Fibroblast of lung (primary cell): ENCODE measurements around the gene SNRPA. TPM values are rescaled to one million over a fixed set of nuclear protein-coding genes. Genes with fewer than 3 reads are reported as not detected.

Experiments used
- DNase-seq, 2 donors: peaks; one replicate each; pipeline versions ENCODE4 v3.0.0 to v3.0.0-alpha.2; 2010; ENCODE audit warnings: low read depth in 2 of 2
- H2AFZ ChIP-seq: 2 replicates; pipeline ENCODE4 v1.5.1; 2012; ENCODE audit warnings: low read length, control low read depth, inconsistent platforms
- H3K27ac ChIP-seq: 2 replicates; pipeline ENCODE4 v1.5.1; 2011; ENCODE audit warnings: low read length, control low read depth; ENCODE audit not compliant: insufficient read depth
- H3K27me3 ChIP-seq: 2 replicates; pipeline ENCODE4 v1.5.1; 2011; ENCODE audit warnings: mild to moderate bottlenecking, low read length; ENCODE audit not compliant: control insufficient read depth, insufficient read depth
- H3K36me3 ChIP-seq: 2 replicates; pipeline ENCODE4 v1.5.1; 2011; ENCODE audit warnings: low read length; ENCODE audit not compliant: control insufficient read depth, insufficient read depth
- H3K4me1 ChIP-seq: 2 replicates; pipeline ENCODE4 v1.5.1; 2011; ENCODE audit warnings: low read length; ENCODE audit not compliant: control insufficient read depth, insufficient read depth; ENCODE audit errors: extremely low read depth
- H3K4me2 ChIP-seq: 2 replicates; pipeline ENCODE4 v1.5.1; 2011; ENCODE audit warnings: low read length, control low read depth; ENCODE audit not compliant: insufficient read depth; ENCODE audit errors: extremely low read depth
- H3K4me3 ChIP-seq, 4 experiments: fragments of 200-600 bp in 1 of 4; sonication (generic) in 1 of 4; replicated peaks in 1 of 4; 2 replicates each; pipeline ENCODE4 v1.5.1; 2011 to 2016; ENCODE audit warnings: low read length in 4 of 4, low read depth in 3 of 4, mild to moderate bottlenecking in 3 of 4, control low read depth in 2 of 4, inconsistent platforms in 1 of 4, mixed read lengths in 1 of 4; ENCODE audit not compliant: insufficient read depth in 1 of 4; ENCODE audit errors: control extremely low read depth in 1 of 4
- H3K79me2 ChIP-seq: 2 replicates; pipeline ENCODE4 v1.5.1; 2012; ENCODE audit warnings: mild to moderate bottlenecking, low read length, inconsistent platforms; ENCODE audit not compliant: control insufficient read depth, insufficient read depth
- H3K9ac ChIP-seq: 2 replicates; pipeline ENCODE4 v1.5.1; 2011; ENCODE audit warnings: mild to moderate bottlenecking, low read length, control low read depth; ENCODE audit not compliant: insufficient read depth
- H3K9me3 ChIP-seq: 2 replicates; pipeline ENCODE4 v1.5.1; 2012; ENCODE audit warnings: low read depth, low read length; ENCODE audit not compliant: control insufficient read depth, insufficient read depth
- H4K20me1 ChIP-seq: 2 replicates; pipeline ENCODE4 v1.5.1; 2011; ENCODE audit warnings: low read length; ENCODE audit not compliant: control insufficient read depth, insufficient read depth; ENCODE audit errors: extremely low read depth
- EZH2 ChIP-seq: IDR thresholded peaks from 2 replicates; pipeline ENCODE4 v1.5.1; 2012; ENCODE audit warnings: low read length, control low read depth, mild to moderate bottlenecking; ENCODE audit errors: missing control alignments
- polyA plus RNA-seq, 2 donors: library from polyadenylated mRNA; depleted of rRNA in 1 of 2; stranded (reverse) in 1 of 2; unstranded in 1 of 2; fragments of >200 nt; gene quantifications; 2 replicates each; pipeline ENCODE4 v1.2.1, GENCODE V29; 2011 to 2012; ENCODE audit warnings: missing spikeins in 1 of 2
- total RNA-seq: library from RNA; depleted of rRNA; stranded (reverse); fragments of >200 nt; gene quantifications from 2 replicates; pipeline ENCODE4 v1.2.1, GENCODE V29; 2014
- TF ChIP-seq, protein P1 (sequence below), 2 donors: IDR thresholded peaks in 1 of 2; conservative IDR thresholded peaks in 1 of 2; 1 replicate in 1 of 2; 2 replicates in 1 of 2; pipeline ENCODE4 v1.5.1; 2011 to 2012; ENCODE audit warnings: low read length in 2 of 2, control low read depth in 1 of 2, inconsistent platforms in 1 of 2, low read depth in 1 of 2, mild to moderate bottlenecking in 1 of 2

Gene SNRPA
- total and polyA plus RNA-seq, 2 donors (not counting 1 experiment from before 2014, with no cell fraction given): 41.9 to 74.4 TPM

DNA sequence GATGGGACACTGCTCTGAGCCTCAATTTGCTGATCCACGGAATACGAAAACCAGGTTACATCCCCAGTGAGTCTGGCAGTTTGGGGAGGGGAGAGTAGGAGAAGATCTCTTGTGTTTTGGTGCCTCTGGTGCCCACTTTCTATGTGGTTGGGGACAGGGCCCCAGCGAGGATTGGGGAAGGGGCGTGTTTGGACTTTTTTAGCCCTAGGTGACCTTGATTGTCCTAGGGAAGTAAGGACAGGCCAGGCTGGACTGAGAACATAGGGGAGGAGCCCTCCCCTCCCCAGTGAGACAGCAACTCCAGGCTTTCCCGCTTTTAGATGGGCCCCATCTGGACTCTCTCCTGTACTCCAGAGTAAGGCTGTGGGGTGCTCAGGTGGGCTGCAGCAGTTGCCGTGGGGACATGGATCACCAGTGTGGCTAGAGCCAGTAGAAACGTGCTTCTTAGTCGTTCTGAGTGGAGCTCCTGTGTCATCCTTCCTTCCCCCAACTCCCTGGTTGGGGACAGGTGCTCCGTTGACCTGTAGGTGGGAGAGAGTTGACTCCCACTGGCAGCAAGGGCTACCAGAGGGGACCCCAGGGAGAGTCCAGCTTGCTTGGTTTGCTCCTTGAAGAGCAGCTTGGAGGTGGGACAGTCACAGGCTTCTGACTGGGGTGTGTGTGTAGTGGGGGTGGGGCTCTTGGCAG, 52.3 kb downstream of the SNRPA start:
- Histone ChIP-seq H3K4me1 (peaks cover 46% of the 10 kb centered on the region), H3K79me2 (peaks cover 86% of the 10 kb centered on the region), H4K20me1 (peaks cover 4% of the 10 kb centered on the region), H3K9me3 (no peaks in the 10 kb centered on the region), H3K4me2 (peak overlapping the region; percentile 77), H3K9ac (no peak overlapping the region), H3K27ac (peak overlapping the region; percentile 62), H2AFZ (no peak overlapping the region), H3K27me3 (no peaks in the 10 kb centered on the region), H3K4me3 (peak overlapping the region in 2 of 4 experiments; percentile 14 to 83), H3K36me3 (peaks cover 35% of the 10 kb centered on the region)
- no peak for DNase-seq
- no peak for TF ChIP-seq EZH2
- TF ChIP-seq, protein P1, sequence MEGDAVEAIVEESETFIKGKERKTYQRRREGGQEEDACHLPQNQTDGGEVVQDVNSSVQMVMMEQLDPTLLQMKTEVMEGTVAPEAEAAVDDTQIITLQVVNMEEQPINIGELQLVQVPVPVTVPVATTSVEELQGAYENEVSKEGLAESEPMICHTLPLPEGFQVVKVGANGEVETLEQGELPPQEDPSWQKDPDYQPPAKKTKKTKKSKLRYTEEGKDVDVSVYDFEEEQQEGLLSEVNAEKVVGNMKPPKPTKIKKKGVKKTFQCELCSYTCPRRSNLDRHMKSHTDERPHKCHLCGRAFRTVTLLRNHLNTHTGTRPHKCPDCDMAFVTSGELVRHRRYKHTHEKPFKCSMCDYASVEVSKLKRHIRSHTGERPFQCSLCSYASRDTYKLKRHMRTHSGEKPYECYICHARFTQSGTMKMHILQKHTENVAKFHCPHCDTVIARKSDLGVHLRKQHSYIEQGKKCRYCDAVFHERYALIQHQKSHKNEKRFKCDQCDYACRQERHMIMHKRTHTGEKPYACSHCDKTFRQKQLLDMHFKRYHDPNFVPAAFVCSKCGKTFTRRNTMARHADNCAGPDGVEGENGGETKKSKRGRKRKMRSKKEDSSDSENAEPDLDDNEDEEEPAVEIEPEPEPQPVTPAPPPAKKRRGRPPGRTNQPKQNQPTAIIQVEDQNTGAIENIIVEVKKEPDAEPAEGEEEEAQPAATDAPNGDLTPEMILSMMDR (conservative IDR thresholded peaks at IDR 0.05 in 1 of 2, IDR thresholded peaks at IDR 0.05 in 1 of 2; ENCODE audit: low read depth in 1 of 2, low read length in 2 of 2): no peak

DNA sequence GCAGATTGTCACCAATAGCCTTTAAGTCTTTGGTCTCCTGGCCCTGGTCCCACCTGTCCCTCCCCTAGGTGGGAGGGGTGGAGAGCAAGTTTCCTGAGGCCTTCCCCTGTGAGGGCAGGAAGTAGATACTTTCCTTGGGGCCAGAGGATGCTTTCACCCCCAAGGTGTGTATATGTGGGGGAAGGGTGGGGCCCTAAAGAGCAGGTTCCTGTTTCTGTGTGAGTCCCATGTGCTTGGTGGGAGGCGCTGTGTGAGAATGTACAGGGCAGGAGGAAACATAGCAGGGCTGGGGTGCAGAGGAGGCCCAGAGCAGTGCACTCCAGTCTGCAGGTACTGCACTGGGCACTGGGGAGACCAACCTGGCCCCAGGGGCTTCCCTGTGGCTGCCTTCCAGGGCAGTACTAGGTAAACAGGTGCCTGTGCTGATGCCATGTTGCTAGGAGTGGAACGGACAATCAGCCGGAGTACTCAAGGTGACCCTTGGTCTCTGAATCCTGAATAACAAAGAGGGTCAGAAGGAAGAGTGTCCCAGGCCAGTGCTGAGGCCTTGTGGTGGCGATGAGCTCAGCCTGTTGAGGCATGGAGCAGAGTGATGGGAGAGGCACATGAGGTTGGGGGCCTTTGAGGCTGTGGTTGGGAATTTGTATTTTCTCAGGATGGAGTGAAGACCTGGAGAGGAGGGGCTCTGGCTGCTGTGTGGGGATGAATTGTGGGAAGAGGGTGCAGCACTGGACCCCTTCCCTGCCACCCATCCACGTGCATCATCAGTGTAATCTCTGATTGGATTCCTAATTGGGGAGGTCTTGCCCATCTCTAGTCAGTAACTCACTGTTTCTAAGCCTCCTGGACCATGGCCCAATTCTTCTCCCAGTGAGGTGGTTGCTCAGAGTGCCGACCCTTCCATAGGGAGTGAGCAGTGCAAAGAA, 53.1 kb downstream of the SNRPA start:
- no peak for DNase-seq
- Histone ChIP-seq H3K9ac (no peak overlapping the region), H3K9me3 (no peaks in the 10 kb centered on the region), H3K36me3 (peaks cover 40% of the 10 kb centered on the region), H3K27me3 (no peaks in the 10 kb centered on the region), H3K4me2 (peak overlapping the region; percentile 45), H4K20me1 (peaks cover 4% of the 10 kb centered on the region), H3K27ac (no peak overlapping the region), H3K4me1 (peaks cover 46% of the 10 kb centered on the region), H3K4me3 (no peak overlapping the region), H2AFZ (no peak overlapping the region), H3K79me2 (peaks cover 89% of the 10 kb centered on the region)
- no peak for TF ChIP-seq EZH2
- TF ChIP-seq, protein P1 (conservative IDR thresholded peaks at IDR 0.05 in 1 of 2, IDR thresholded peaks at IDR 0.05 in 1 of 2; ENCODE audit: low read depth in 1 of 2, low read length in 2 of 2): no peak

DNA sequence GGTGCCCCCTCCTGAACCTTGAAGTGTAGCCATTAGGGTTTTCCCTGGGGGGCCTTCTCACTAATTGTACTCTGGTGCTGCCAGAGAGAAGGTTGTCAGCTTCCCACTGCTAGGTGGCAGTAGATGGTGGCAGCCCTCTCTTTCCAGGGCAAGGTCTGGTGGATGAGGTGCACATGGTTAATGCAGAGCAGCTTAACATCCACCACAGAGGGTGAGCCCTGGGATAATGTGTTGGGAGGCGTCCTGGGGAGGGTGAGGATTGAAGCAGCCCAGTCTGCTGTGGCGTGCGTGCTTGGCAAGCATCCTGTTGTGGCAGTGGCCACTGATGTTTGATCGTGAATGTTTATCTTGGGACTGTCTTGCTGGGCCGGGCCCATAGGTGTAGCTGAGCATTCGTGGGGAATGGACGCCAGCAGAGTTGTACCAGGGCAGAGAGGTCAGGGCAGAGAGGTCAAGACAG, 53.8 kb downstream of the SNRPA start:
- Histone ChIP-seq H3K9me3 (no peaks in the 10 kb centered on the region), H3K9ac (no peak overlapping the region), H3K27me3 (no peaks in the 10 kb centered on the region), H3K36me3 (peaks cover 47% of the 10 kb centered on the region), H3K79me2 (peaks cover 89% of the 10 kb centered on the region), H3K4me2 (no peak overlapping the region), H3K4me1 (peaks cover 47% of the 10 kb centered on the region), H3K27ac (no peak overlapping the region), H4K20me1 (peaks cover 4% of the 10 kb centered on the region), H2AFZ (no peak overlapping the region), H3K4me3 (no peak overlapping the region)
- no peak for DNase-seq
- TF ChIP-seq, protein P1 (conservative IDR thresholded peaks at IDR 0.05 in 1 of 2, IDR thresholded peaks at IDR 0.05 in 1 of 2; ENCODE audit: low read depth in 1 of 2, low read length in 2 of 2): peak in 1 of 2 donors; percentile 27
- no peak for TF ChIP-seq EZH2
